Fibroblast of skin of left quadriceps (primary cell): ENCODE data around the gene PPM1M.
A peak's percentile ranks its signal among the peaks of the same experiment; 100 is the strongest.
"Not testable (repeated sequence)": the region's sequence is repeated elsewhere in the genome, so short reads cannot be mapped to it uniquely, and the experiment has no call there.

ENCODE experiments used
- DNase-seq, 2 experiments: peaks; one replicate each; pipeline ENCODE4 v3.0.0-alpha.2; 2013; ENCODE audit warnings: low read depth in 2 of 2

The PPM1M gene

GRCh38 chr3:52277071-52277964, 31.8 kb downstream of the PPM1M start:
- DNase-seq, result no peak

GRCh38 chr3:52277972-52278509, 32.5 kb downstream of the PPM1M start:
- no peak for DNase-seq

- peak; percentile 83 for DNase-seq
Measured at GRCh38 chr3:52278510-52279069, 33.0 kb downstream of the PPM1M start, which contains the start of gene WDR82. Gene WDR82 (minus strand): TSS chr3:52278649. CDS start chr3:52278361, 288 bp downstream.

- no peak for DNase-seq
Measured at GRCh38 chr3:52279596-52279995, 34.0 kb downstream of the PPM1M start.

- DNase-seq, result no peak
Measured at GRCh38 chr3:52280050-52280461, 34.5 kb downstream of the PPM1M start.

- DNase-seq, result no peak
Measured at GRCh38 chr3:52281981-52282801, 36.6 kb downstream of the PPM1M start.

GRCh38 chr3:52283306-52283705, 37.7 kb downstream of the PPM1M start:
- DNase-seq, result no peak

GRCh38 chr3:52284051-52284450, 38.5 kb downstream of the PPM1M start:
- DNase-seq, result not testable (repeated sequence)

GRCh38 chr3:52286777-52287110, 41.2 kb downstream of the PPM1M start:
- DNase-seq, result no peak

GRCh38 chr3:52288674-52289073, 43.1 kb downstream of the PPM1M start:
- no peak for DNase-seq

GRCh38 chr3:52289338-52289746, 43.8 kb downstream of the PPM1M start:
- DNase-seq, result no peak

- no peak for DNase-seq
Measured at GRCh38 chr3:52289747-52290595, 44.4 kb downstream of the PPM1M start.

GRCh38 chr3:52290596-52291507, 45.3 kb downstream of the PPM1M start:
- DNase-seq, result no peak

- DNase-seq, result no peak
Measured at GRCh38 chr3:52291508-52292181, 46.1 kb downstream of the PPM1M start.

- DNase-seq, result no peak
Measured at GRCh38 chr3:52292247-52293065, 46.9 kb downstream of the PPM1M start.

- no peak for DNase-seq
Measured at GRCh38 chr3:52293491-52294319, 48.1 kb downstream of the PPM1M start.

GRCh38 chr3:52294320-52295150, 49.0 kb downstream of the PPM1M start:
- no peak for DNase-seq
